ENCODE results near the gene CACNA1F. TPM values are rescaled to one million over a fixed set of nuclear protein-coding genes. Genes with fewer than 3 reads are reported as not detected.

Gene CACNA1F
- total and polyA plus RNA-seq, 3 donors from 2014 or later, result 0.16 to 0.24 (median 0.19) TPM

GRCh38 chrX:49179358-49179757, 53.8 kb downstream of the CACNA1F start:
- Histone ChIP-seq H3K27me3 (no peaks in the 10 kb centered on the region), H3K36me3 (ENCODE audit: low read depth, missing control alignments) (no peaks in the 10 kb centered on the region), H3K4me1 (no peaks in the 10 kb centered on the region), H3K4me3 (no peak overlapping the region), H3K9me3 (no peaks in the 10 kb centered on the region), H3K27ac (no peak overlapping the region)
- intact Hi-C loops (cut with DNase I; ENCODE audit: low total_unique reads), result no loop called here
- TF ChIP-seq POLR2A (IDR thresholded peaks at IDR 0.05), result no peak
- TF ChIP-seq CTCF (IDR thresholded peaks at IDR 0.05), result no peak
- 81 to 88% methylated on average over 2 of the region's 2 CpGs for WGBS, 2 donors
- DNase-seq, result no peak

DNA sequence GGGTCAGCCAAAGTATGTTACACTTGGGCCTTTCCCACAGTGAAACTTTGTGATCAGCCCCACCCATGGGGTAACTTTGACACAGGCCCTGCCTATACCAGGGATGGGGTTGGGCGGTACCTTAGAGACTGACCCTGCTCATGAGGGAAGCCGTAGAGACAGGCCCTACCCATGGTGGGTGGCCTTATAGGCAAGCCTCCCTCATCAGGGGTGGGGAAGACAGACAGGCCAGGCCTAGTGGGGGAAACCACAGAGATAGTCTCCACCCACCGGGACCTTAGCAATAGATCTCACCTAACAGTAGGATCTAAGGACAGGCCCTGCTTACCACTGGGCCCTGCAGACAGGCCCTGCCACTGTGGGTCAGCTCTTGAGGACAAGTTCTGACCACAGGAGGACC, 54.6 kb downstream of the CACNA1F start:
- H3K4me1 ChIP-seq, result no peaks in the 10 kb centered on the region
- 91% methylated on average over 3 of the region's 3 CpGs; no CpG with 5 or more reads in 1 of the 2 donors for WGBS, 2 donors
- no peak for TF ChIP-seq POLR2A (IDR thresholded peaks at IDR 0.05)
- TF ChIP-seq CTCF (IDR thresholded peaks at IDR 0.05), result no peak
- no peak overlapping the region for H3K4me3 ChIP-seq
- H3K27ac ChIP-seq, result no peak overlapping the region
- no peak for DNase-seq
- no peaks in the 10 kb centered on the region for H3K36me3 ChIP-seq (ENCODE audit: low read depth, missing control alignments)
- H3K9me3 ChIP-seq, result no peaks in the 10 kb centered on the region
- intact Hi-C loops (cut with DNase I; ENCODE audit: low total_unique reads), result no loop called here
- H3K27me3 ChIP-seq, result no peaks in the 10 kb centered on the region

GRCh38 chrX:49177873-49178480, 55.2 kb downstream of the CACNA1F start:
- Histone ChIP-seq H3K27ac (no peak overlapping the region), H3K27me3 (no peaks in the 10 kb centered on the region), H3K4me3 (no peak overlapping the region), H3K9me3 (no peaks in the 10 kb centered on the region), H3K4me1 (no peaks in the 10 kb centered on the region), H3K36me3 (ENCODE audit: low read depth, missing control alignments) (no peaks in the 10 kb centered on the region)
- TF ChIP-seq POLR2A (IDR thresholded peaks at IDR 0.05) (no peak), CTCF (IDR thresholded peaks at IDR 0.05) (no peak)
- intact Hi-C loops (cut with DNase I; ENCODE audit: low total_unique reads), result no loop called here
- WGBS, 2 donors, result 94% methylated on average over 17 of the region's 23 CpGs; no CpG with 5 or more reads in 1 of the 2 donors
- no peak for DNase-seq

DNA sequence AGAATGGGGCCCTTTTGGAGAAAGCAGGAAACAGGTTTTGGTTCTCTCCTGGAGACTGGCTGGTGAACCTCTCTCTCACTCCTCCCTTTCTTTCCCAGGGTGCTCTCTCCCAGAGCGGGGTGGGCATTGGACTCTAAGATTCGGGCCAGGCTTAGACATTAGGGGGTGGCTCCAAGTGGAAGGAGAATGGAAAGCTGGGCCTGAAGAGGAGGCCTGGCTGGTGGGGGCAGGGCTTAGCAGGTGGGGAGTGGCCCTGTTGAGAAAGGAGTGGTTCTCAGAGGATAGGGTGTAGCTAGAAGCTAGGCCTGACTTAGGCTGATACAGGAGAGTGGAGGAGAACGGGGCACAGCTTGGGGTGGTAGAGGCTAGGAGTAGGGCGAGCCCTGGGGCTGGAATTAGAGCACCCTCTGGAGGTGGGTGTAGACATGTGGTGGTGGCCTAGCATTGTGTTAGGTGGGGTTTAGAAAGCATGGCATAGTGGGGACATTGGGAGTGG, 55.8 kb downstream of the CACNA1F start:
- Histone ChIP-seq H3K4me1 (no peaks in the 10 kb centered on the region), H3K4me3 (no peak overlapping the region), H3K36me3 (ENCODE audit: low read depth, missing control alignments) (no peaks in the 10 kb centered on the region), H3K27ac (no peak overlapping the region), H3K9me3 (no peaks in the 10 kb centered on the region), H3K27me3 (no peaks in the 10 kb centered on the region)
- no peak for TF ChIP-seq POLR2A (IDR thresholded peaks at IDR 0.05)
- TF ChIP-seq CTCF (IDR thresholded peaks at IDR 0.05), result no peak
- intact Hi-C loops (cut with DNase I; ENCODE audit: low total_unique reads), result no loop called here
- WGBS, 2 donors, result 86 to 93% methylated on average over 4 of the region's 4 CpGs
- no peak for DNase-seq
